AG08395 (cell line): ENCODE results near the gene NDUFA3.

Source experiments
- DNase-seq: peaks from one replicate; pipeline ENCODE4 v3.0.0; 2012; ENCODE audit warnings: mixed read lengths, low spot score

Gene NDUFA3

GRCh38 chr19:54107876-54108490 lies 5.3 kb downstream of the NDUFA3 start:
- no peak for DNase-seq

DNA sequence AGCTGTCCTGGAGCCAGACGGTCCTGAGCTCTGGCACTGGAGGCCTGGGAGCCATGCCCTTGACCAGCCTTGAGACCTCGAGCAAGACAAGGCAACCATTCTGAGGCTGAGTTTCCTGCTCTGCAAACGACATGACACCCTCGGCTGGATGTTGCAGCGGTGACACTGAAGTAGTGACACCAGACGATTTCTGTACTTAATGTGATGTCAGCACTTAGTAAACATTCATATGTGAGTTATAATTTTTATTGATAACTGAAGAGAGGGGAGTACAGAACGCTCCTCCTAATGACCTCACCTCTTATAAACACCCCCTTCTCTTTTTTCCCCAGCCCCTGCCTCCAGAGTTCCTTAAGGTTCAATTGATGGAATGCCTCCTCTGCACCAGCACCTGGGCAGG lies 5.8 kb downstream of the NDUFA3 start:
- DNase-seq = no peak

DNA sequence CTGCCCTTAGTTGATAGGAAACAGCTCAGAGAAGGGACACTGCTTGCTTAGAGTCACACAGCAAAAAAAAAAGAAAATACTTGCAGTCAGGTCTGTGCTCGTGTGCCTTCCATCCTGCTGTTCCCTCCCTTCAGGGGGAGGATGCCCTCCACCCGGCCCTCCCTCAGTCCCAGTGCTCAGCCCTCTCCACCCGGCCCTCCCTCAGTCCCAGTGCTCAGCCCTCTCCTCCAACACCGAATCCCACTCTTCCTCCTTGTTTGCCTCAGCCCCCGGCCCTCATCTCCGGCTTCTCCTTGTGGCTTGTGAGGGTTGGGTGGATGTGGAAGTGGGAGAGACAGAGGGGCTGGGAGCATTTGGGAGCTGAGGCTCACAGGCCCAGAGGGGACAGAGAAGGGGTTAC lies 7.0 kb downstream of the NDUFA3 start:
- no peak for DNase-seq

GRCh38 chr19:54114340-54115108 lies 11.9 kb downstream of the NDUFA3 start:
- peak; percentile 45 for DNase-seq

GRCh38 chr19:54115109-54116063 lies 12.7 kb downstream of the NDUFA3 start, which contains the start of the genes PRPF31 and TFPT:
Gene PRPF31 (plus strand): TSS chr19:54115754. CDS start chr19:54118279, 2,525 bp downstream.
Gene TFPT (minus strand): TSS chr19:54115657. CDS start chr19:54115269, 388 bp downstream.
- peak; percentile 99 for DNase-seq

DNA sequence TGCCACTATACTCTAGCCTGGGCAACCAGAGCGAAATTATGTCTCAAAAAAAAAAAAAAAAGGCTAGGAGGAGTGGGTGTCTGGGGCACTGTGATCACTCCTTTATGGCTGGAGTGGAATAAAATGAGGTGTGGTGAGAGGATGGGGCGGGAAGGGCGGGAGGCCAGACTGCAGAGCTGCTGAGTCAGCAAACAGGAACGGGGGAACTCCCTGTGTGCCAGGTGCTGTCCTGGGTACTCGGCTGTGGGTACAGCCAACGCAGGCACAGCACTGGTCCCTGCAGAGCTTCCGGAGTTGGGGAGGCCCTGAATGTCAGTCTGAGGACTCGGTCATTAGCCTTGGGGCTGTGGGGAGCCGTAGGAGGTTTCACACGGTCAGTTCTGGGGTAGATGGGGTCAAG lies 18.6 kb downstream of the NDUFA3 start:
- DNase-seq = no peak

GRCh38 chr19:54123682-54124081 lies 21.0 kb downstream of the NDUFA3 start:
- DNase-seq = no peak

- DNase-seq = no peak
These were observed 21.7 kb downstream of the NDUFA3 start for GRCh38 chr19:54124393-54124792.

DNA sequence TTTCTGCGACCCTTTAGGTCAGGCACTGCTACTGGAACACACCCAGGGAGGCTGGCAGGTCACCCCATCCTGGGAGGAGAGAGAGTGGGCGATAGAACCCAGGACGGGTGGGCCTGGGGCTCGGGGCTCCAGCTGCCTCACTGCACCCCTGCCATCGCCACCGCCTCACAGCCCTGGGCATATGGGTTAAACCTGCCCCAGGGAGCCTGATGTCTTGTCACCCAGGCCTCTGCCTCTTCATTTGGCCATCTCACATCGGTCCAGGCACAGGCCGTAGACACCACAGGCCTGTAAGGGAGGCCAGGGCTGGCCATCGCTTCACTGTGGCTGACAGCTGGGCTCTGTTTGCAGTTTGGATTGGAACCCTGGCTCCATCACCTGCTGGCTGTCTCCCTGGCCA lies 23.1 kb downstream of the NDUFA3 start:
- DNase-seq = no peak

DNA sequence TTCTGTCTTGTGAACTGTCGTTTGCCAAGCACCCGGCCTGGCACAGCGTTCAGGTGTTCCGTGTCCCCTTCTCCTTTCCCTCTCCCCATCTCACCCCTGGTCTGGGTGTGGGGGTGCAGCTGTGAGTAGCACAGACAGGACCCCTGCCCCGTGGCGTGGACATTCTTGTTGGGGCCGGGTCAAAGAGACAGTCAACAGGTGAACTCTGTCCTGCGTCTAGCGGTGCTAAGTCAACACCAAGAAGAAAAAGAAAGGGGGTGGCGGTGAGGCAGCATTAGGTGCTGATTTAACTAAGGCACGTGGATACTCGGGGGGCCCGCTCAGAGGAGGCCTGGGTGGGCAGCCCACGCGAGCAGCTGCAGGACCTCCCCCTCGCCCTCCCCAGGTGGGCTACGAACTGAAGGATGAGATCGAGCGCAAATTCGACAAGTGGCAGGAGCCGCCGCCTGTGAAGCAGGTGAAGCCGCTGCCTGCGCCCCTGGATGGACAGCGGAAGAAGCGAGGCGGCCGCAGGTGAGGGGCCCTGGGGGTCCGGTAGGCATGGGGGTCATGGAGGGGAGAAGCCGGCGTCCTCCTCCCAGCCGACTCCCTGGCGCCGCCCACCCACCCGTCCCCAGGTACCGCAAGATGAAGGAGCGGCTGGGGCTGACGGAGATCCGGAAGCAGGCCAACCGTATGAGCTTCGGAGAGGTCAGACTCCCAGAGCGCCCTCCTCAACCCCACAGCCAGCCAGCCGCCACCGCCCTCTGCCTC lies 25.2 kb downstream of the NDUFA3 start:
- no peak for DNase-seq

- no peak for DNase-seq
These were observed 25.7 kb downstream of the NDUFA3 start for GRCh38 chr19:54128441-54128725.

GRCh38 chr19:54128796-54129616 lies 26.4 kb downstream of the NDUFA3 start:
- DNase-seq = no peak

DNA sequence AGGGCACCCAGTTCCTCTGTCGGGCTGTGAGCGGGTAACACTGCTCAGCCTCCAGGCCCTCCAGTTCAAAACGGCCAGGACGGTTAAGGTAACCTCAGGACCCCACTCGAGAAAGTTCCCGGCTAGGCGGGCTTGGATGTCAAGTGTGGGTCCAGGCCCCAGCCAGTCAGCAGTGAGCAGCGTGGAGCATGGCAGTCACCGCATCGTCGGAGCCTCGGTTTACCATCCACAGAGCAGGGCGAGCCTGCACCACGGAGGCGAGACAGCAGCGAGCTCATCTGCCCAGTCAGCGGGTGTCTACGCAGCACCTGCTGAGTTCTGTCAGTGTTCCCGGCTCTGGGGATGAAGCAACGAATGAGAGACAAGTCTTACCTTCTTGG lies 27.0 kb downstream of the NDUFA3 start:
- DNase-seq = no peak

DNA sequence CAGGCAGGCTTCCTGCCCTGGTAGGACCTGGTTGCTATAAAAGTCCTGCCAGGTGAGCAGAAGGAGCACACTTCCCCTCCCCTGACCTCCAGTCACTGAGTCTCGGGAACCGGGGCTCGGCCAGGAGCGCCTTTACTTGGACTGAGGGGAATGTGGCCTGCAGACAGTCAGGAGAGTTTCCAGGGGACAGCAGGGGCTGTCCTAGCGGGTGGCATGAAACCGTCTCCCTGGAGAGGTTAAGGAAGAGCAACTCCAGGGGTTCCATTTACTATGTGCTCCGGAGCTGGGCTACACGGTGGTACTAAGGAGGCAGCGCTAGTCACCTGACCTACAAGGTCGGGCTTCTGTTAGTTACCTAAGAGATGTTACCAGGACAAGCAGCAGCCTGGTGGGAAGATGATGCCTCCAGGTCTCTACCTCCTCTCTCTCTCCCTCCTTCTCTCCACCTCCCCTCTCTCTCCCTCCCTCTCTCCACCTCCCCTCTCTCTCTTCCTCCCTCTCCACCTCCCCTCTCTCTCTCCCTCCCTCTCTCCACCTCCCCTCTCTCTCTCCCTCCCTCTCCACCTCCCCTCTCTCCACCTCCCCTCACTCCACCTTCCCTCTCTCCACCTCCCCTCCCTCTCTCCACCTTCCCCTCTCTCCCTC lies 30.8 kb downstream of the NDUFA3 start:
- DNase-seq = no peak

GRCh38 chr19:54133957-54134590 lies 31.4 kb downstream of the NDUFA3 start:
- DNase-seq = no peak

GRCh38 chr19:54136086-54136863 lies 33.6 kb downstream of the NDUFA3 start:
- no peak for DNase-seq

DNA sequence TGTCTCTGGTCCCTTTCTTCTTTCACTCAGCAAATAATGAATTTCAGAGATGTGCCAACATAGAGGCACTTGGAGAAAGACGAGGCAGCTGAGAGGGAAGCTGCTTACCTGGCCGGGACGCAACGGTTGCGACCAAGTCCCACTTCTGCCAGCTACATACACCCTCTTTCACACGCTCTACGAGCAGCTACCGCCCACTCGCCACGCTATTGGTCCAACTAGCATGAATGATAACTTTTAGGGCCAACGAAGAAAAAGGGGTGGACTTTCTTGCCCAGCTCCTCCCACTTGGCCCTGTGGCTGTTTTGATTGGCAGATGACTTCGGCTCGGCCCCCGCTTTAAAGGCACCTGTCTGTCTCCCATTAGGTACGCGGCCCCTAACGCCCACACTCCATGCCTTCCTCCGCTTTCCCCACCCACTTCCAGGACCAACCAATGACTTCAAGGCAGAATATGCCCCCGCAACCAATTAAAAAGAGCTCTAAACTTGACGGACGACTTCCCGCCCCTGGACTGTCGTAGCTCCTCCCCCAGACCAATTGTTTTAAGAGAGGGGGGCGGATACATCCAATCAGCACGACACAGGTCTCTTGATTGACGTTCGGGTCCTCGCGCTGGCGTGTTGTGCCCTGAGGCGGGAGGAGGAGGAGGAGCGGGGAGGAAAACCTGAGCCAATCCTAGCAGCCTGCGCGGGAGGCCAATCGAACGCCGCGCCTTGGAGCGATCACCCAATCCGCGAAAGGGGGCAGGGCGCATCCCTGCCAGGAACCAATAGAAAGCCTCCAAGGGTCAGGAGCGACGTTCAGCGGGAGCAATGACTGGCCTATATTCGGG lies 34.4 kb downstream of the NDUFA3 start:
- peak; percentile 99 for DNase-seq
